Measurements from ENCODE around the gene CACTIN.

CACTIN gene

GRCh38 chr19:3608750-3609322 is 17.8 kb downstream of the CACTIN start:
- TF ChIP-seq Cebpa-rat (IDR thresholded peaks at IDR 0.05) = no peak
- Histone ChIP-seq H3K4me1 (peaks cover 55 to 82% (median 77%) of the 10 kb centered on the region in 10 experiments), H4K20me1 (peaks cover 0 to 48% (median 22%) of the 10 kb centered on the region in 11 experiments; a peak in 14 of 22 replicates), H3K4me3 (peak overlapping the region in 5 of 10 experiments; percentile 7 to 68 (median 34); a peak in 5 of 20 replicates), H3K27ac (peak overlapping the region in 10 of 11 experiments; percentile 47 to 76 (median 70); a peak in 18 of 22 replicates), H3K27me3 (peaks cover 13 to 28% (median 25%) of the 10 kb centered on the region in 11 experiments), H3K9ac (peak overlapping the region in 10 of 11 experiments; percentile 36 to 65 (median 54); a peak in 11 of 22 replicates), H3K4me2 (peak overlapping the region; percentile 79 to 98 (median 92)), H3K36me3 (peaks cover 17 to 35% (median 28%) of the 10 kb centered on the region in 11 experiments), H3K9me3 (replicated peaks in 1 of 11) (no peaks in the 10 kb centered on the region; a peak in 1 of 22 replicates)

GRCh38 chr19:3608079-3608641 is 18.4 kb downstream of the CACTIN start:
- Histone ChIP-seq H3K4me3 (peak overlapping the region in 3 of 10 experiments; percentile 28 to 68 (median 50); a peak in 3 of 20 replicates), H3K9ac (peak overlapping the region in 6 of 11 experiments; percentile 6 to 59 (median 38); a peak in 6 of 22 replicates), H3K27me3 (peaks cover 13 to 28% (median 25%) of the 10 kb centered on the region in 11 experiments), H3K4me2 (peak overlapping the region; percentile 79 to 98 (median 92)), H3K4me1 (peaks cover 55 to 88% (median 83%) of the 10 kb centered on the region in 10 experiments), H4K20me1 (peaks cover 0 to 42% (median 18%) of the 10 kb centered on the region in 11 experiments; a peak in 14 of 22 replicates), H3K9me3 (replicated peaks in 1 of 11) (no peaks in the 10 kb centered on the region; a peak in 1 of 22 replicates), H3K36me3 (peaks cover 17 to 29% (median 22%) of the 10 kb centered on the region in 11 experiments), H3K27ac (peak overlapping the region in 10 of 11 experiments; percentile 21 to 76 (median 48); a peak in 15 of 22 replicates)
- no peak for TF ChIP-seq Cebpa-rat (IDR thresholded peaks at IDR 0.05)

- peak overlapping the region in 9 of 11 experiments; percentile 6 to 71 (median 48); a peak in 11 of 22 replicates for H3K9ac ChIP-seq
- peaks cover 13 to 28% (median 25%) of the 10 kb centered on the region in 11 experiments for H3K27me3 ChIP-seq
- H3K4me1 ChIP-seq = peaks cover 55 to 89% (median 84%) of the 10 kb centered on the region in 10 experiments
- H3K9me3 ChIP-seq (replicated peaks in 1 of 11) = no peaks in the 10 kb centered on the region; a peak in 1 of 22 replicates
- H3K27ac ChIP-seq = peak overlapping the region in 9 of 11 experiments; percentile 3 to 76 (median 53); a peak in 13 of 22 replicates
- H3K36me3 ChIP-seq = peaks cover 15 to 23% (median 17%) of the 10 kb centered on the region in 11 experiments
- peak overlapping the region in 7 of 10 experiments; percentile 4 to 68 (median 50); a peak in 12 of 20 replicates for H3K4me3 ChIP-seq
- H4K20me1 ChIP-seq = peaks cover 0 to 40% (median 18%) of the 10 kb centered on the region in 11 experiments; a peak in 14 of 22 replicates
- TF ChIP-seq Cebpa-rat (IDR thresholded peaks at IDR 0.05) = no peak
- H3K4me2 ChIP-seq = peak overlapping the region; percentile 79 to 98 (median 92)
Observed at GRCh38 chr19:3607303-3608078, 19.1 kb downstream of the CACTIN start.

- Histone ChIP-seq H3K9ac (peak within 1 kb of the TSS; percentile 26 to 71 (median 51); a peak in 16 of 22 replicates), H3K4me3 (peak within 1 kb of the TSS in 8 of 10 experiments; percentile 28 to 68 (median 49); a peak in 14 of 20 replicates), H3K36me3 (peaks cover 8 to 16% (median 10%) of the 10 kb centered on the region in 11 experiments), H3K4me1 (peaks cover 55 to 88% (median 84%) of the 10 kb centered on the region in 10 experiments), H3K27ac (peak within 1 kb of the TSS in 10 of 11 experiments; percentile 8 to 76 (median 48); a peak in 14 of 22 replicates), H4K20me1 (peaks cover 0 to 33% (median 15%) of the 10 kb centered on the region in 11 experiments; a peak in 14 of 22 replicates), H3K4me2 (peak within 1 kb of the TSS; percentile 79 to 98 (median 92)), H3K9me3 (replicated peaks in 1 of 11) (peaks cover 0 to 4% (median 0%) of the 10 kb centered on the region in 11 experiments; a peak in 2 of 22 replicates), H3K27me3 (peaks cover 13 to 28% (median 25%) of the 10 kb centered on the region in 11 experiments)
- no peak for TF ChIP-seq Cebpa-rat (IDR thresholded peaks at IDR 0.05)
Observed at GRCh38 chr19:3606690-3607289, 19.8 kb downstream of the CACTIN start, which contains the start of gene TBXA2R. Gene TBXA2R (minus strand): TSS chr19:3606875. CDS start chr19:3600634, 6,241 bp downstream.

GRCh38 chr19:3606174-3606689 is 20.4 kb downstream of the CACTIN start:
- no peak for TF ChIP-seq Cebpa-rat (IDR thresholded peaks at IDR 0.05)
- Histone ChIP-seq H3K27me3 (peaks cover 13 to 28% (median 25%) of the 10 kb centered on the region in 11 experiments), H3K4me2 (peak overlapping the region; percentile 79 to 98 (median 92)), H3K4me1 (peaks cover 55 to 83% (median 80%) of the 10 kb centered on the region in 10 experiments), H3K4me3 (peak overlapping the region in 8 of 10 experiments; percentile 28 to 68 (median 49); a peak in 13 of 20 replicates), H4K20me1 (peaks cover 0 to 27% (median 12%) of the 10 kb centered on the region in 11 experiments; a peak in 13 of 22 replicates), H3K27ac (no peak overlapping the region), H3K9ac (peak overlapping the region in 9 of 11 experiments; percentile 12 to 71 (median 52); a peak in 13 of 22 replicates), H3K9me3 (replicated peaks in 1 of 11) (peaks cover 0 to 4% (median 0%) of the 10 kb centered on the region in 11 experiments; a peak in 2 of 22 replicates), H3K36me3 (peaks cover 2 to 11% (median 4%) of the 10 kb centered on the region in 11 experiments; a peak in 21 of 22 replicates)

- Histone ChIP-seq H3K27ac (peak overlapping the region in 1 of 11 experiments; percentile 8; a peak in 1 of 22 replicates), H3K36me3 (peaks cover 0 to 6% (median 0%) of the 10 kb centered on the region in 11 experiments; a peak in 5 of 22 replicates), H3K9me3 (replicated peaks in 1 of 11) (peaks cover 0 to 6% (median 0%) of the 10 kb centered on the region in 11 experiments; a peak in 3 of 22 replicates), H3K9ac (peak overlapping the region in 9 of 11 experiments; percentile 12 to 71 (median 52); a peak in 10 of 22 replicates), H4K20me1 (peaks cover 0 to 23% (median 7%) of the 10 kb centered on the region in 11 experiments; a peak in 11 of 22 replicates), H3K4me2 (peak overlapping the region; percentile 79 to 98 (median 92)), H3K4me3 (peak overlapping the region in 7 of 10 experiments; percentile 28 to 68 (median 50); a peak in 12 of 20 replicates), H3K4me1 (peaks cover 55 to 82% (median 76%) of the 10 kb centered on the region in 10 experiments), H3K27me3 (peaks cover 13 to 28% (median 25%) of the 10 kb centered on the region in 11 experiments)
- TF ChIP-seq Cebpa-rat (IDR thresholded peaks at IDR 0.05) = no peak
Observed at GRCh38 chr19:3605770-3606169, 20.8 kb downstream of the CACTIN start.

- peaks cover 55 to 82% (median 73%) of the 10 kb centered on the region in 10 experiments for H3K4me1 ChIP-seq
- peak overlapping the region; percentile 79 to 98 (median 92) for H3K4me2 ChIP-seq
- H3K9ac ChIP-seq = peak overlapping the region in 8 of 11 experiments; percentile 28 to 71 (median 50); a peak in 10 of 22 replicates
- H3K27ac ChIP-seq = peak overlapping the region in 3 of 11 experiments; percentile 8 to 56 (median 50); a peak in 5 of 22 replicates
- peaks cover 13 to 28% (median 25%) of the 10 kb centered on the region in 11 experiments for H3K27me3 ChIP-seq
- TF ChIP-seq Cebpa-rat (IDR thresholded peaks at IDR 0.05) = no peak
- H3K36me3 ChIP-seq = peaks cover 0 to 6% (median 0%) of the 10 kb centered on the region in 11 experiments; a peak in 4 of 22 replicates
- peaks cover 0 to 19% (median 5%) of the 10 kb centered on the region in 11 experiments; a peak in 10 of 22 replicates for H4K20me1 ChIP-seq
- H3K9me3 ChIP-seq (replicated peaks in 1 of 11) = peaks cover 0 to 10% (median 0%) of the 10 kb centered on the region in 11 experiments; a peak in 5 of 22 replicates
- H3K4me3 ChIP-seq = peak overlapping the region in 7 of 10 experiments; percentile 16 to 68 (median 50); a peak in 11 of 20 replicates
Observed at GRCh38 chr19:3605361-3605760, 21.2 kb downstream of the CACTIN start.
